BE2C (cell line): ENCODE results near the gene TSEN15.
"Not testable (repeated sequence)": the region's sequence is repeated elsewhere in the genome, so short reads cannot be mapped to it uniquely, and the experiment has no call there.

Source experiments
- DNase-seq: peaks from one replicate; pipeline ENCODE4 v3.0.0-alpha.2; 2020
- H3K27me3 ChIP-seq: fragments of 250-450 bp; sonication (Bioruptor Pico); 2 replicates; pipeline ENCODE4 v1.5.1; 2020; ENCODE audit warnings: mild to moderate bottlenecking
- H3K36me3 ChIP-seq: fragments of 250-450 bp; sonication (Bioruptor Pico); 2 replicates; pipeline ENCODE4 v1.5.1; 2020; ENCODE audit warnings: mild to moderate bottlenecking
- H3K4me1 ChIP-seq: fragments of 250-450 bp; sonication (Bioruptor Pico); 2 replicates; pipeline ENCODE4 v1.5.1; 2020
- H3K4me3 ChIP-seq: 2 replicates; pipeline ENCODE4 v1.5.1; 2011; ENCODE audit warnings: low read depth, low read length
- H3K9me3 ChIP-seq: fragments of 250-450 bp; sonication (Bioruptor Pico); 2 replicates; pipeline ENCODE4 v1.5.1; 2020
- TF ChIP-seq, protein P1 (sequence below): IDR thresholded peaks from 2 replicates; pipeline ENCODE4 v1.5.1; 2012; ENCODE audit warnings: mild to moderate bottlenecking, low read depth, low read length

Gene TSEN15

DNA sequence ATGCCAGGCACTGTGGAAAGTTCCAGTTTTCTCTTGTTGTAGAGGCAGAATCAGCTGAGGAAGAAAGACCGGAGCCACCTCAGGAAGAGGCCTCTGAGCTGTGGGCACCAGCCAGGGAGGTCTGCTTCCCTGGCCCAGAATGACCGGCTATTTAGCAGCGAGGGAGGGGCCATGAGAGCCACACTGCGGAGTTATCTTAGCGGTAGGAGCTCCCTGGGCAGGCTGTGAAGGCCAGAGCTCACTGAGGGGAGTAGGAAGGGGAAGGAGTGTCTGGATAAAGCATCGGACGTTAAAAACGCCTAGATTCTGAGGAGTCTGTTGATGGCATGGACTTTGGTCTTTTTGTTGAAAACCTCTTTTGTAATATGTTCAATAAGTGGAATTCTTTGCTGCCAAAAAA, 36.5 kb downstream of the TSEN15 start:
- no peak for DNase-seq

DNA sequence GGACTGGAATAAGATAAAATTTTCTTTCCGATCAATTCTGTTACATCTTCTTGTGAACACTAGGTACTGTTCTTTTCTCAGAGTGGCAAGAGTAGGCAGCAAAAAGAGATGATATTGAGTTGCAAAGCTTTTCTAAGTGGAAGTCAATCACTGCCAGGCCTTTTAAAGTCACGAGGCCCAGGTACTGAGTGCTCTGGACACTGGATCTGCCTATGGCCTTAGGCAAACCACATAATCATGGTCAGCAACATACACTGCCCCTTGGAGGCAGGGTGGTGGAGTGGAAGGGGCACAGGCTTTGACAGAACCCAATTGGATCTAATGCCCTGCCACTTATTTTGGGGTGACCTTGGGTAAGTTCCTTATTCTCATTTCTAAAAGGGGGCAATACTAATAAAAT, 41.5 kb downstream of the TSEN15 start:
- TF ChIP-seq, protein P1, sequence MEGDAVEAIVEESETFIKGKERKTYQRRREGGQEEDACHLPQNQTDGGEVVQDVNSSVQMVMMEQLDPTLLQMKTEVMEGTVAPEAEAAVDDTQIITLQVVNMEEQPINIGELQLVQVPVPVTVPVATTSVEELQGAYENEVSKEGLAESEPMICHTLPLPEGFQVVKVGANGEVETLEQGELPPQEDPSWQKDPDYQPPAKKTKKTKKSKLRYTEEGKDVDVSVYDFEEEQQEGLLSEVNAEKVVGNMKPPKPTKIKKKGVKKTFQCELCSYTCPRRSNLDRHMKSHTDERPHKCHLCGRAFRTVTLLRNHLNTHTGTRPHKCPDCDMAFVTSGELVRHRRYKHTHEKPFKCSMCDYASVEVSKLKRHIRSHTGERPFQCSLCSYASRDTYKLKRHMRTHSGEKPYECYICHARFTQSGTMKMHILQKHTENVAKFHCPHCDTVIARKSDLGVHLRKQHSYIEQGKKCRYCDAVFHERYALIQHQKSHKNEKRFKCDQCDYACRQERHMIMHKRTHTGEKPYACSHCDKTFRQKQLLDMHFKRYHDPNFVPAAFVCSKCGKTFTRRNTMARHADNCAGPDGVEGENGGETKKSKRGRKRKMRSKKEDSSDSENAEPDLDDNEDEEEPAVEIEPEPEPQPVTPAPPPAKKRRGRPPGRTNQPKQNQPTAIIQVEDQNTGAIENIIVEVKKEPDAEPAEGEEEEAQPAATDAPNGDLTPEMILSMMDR: no peak
- Histone ChIP-seq H3K4me1 (no peaks in the 10 kb centered on the region), H3K27me3 (no peaks in the 10 kb centered on the region), H3K36me3 (no peaks in the 10 kb centered on the region), H3K9me3 (no peaks in the 10 kb centered on the region), H3K4me3 (no peak overlapping the region)
- no peak for DNase-seq

More for the DNA sequence above, 36.5 kb downstream of the TSEN15 start:
- no peaks in the 10 kb centered on the region for H3K9me3 ChIP-seq
- no peaks in the 10 kb centered on the region for H3K36me3 ChIP-seq
- TF ChIP-seq, protein P1: no peak
- no peaks in the 10 kb centered on the region for H3K27me3 ChIP-seq
- H3K4me3 ChIP-seq: no peak overlapping the region
- no peaks in the 10 kb centered on the region for H3K4me1 ChIP-seq

DNA sequence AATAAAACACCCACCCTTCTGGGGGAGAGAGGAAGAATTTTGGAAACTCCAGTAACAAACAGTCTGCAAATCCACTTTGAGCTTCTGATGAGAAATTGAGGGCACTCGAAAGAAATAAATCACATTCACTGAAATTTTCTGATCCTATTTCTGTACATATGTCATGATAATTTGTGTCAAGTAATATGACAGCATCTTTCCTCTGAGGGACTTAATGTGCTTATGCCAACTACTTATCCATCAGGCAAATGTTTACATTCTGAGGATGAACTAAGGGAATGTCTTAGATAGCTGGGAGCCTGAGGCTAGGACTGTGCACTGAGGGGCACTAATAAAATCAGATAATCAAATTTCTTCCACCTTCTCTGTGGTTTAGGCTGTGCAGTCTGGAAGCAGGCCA, 44.5 kb downstream of the TSEN15 start:
- Histone ChIP-seq H3K4me3 (no peak overlapping the region), H3K4me1 (peaks cover 10% of the 10 kb centered on the region; the same call in 1 of the 2 replicates), H3K36me3 (no peaks in the 10 kb centered on the region), H3K9me3 (no peaks in the 10 kb centered on the region), H3K27me3 (no peaks in the 10 kb centered on the region)
- TF ChIP-seq, protein P1: no peak
- no peak for DNase-seq

DNA sequence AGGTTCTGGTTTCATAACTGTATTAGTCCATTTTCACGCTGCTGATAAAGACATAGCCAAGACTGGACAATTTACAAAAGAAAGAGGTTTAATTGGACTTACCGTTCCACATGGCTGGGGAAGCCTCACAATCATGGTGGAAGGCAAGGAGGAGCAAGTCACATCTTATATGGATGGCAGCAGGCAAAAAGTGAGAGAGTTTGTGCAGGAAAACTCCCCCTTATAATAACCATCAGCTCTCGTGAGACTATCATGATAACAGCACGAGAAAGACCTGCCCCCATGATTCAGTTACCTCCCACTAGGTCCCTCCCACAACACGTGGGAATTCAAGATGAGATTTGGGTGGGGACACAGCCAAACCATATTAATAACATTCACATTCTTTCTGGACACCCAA, 45.0 kb downstream of the TSEN15 start:
- H3K4me3 ChIP-seq, H3K36me3 ChIP-seq, H3K27me3 ChIP-seq, H3K4me1 ChIP-seq, H3K9me3 ChIP-seq, DNase-seq: not testable (repeated sequence)

DNA sequence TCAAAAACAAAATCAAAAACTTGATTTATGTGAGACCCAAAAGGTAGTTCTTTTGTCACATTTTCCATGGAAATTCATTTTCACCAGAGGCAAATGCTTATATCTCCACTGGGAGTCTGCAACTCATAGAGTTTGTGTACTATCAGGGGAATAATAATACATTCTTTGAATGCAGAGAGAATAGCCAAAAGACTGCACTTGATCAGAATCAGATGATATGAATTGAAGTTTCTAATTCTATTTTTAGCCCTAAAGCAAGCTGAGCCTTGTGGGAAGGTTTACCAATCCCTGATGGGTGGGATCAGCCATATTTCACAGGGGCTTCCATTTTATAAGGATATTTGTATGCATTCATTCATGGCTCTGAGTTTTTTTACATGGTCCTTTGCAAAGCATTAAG, 49.6 kb downstream of the TSEN15 start:
- no peaks in the 10 kb centered on the region for H3K9me3 ChIP-seq
- no peak for DNase-seq
- H3K4me3 ChIP-seq: no peak overlapping the region
- no peaks in the 10 kb centered on the region for H3K36me3 ChIP-seq
- H3K27me3 ChIP-seq: no peaks in the 10 kb centered on the region
- peaks cover 10% of the 10 kb centered on the region; the same call in 1 of the 2 replicates for H3K4me1 ChIP-seq
- TF ChIP-seq, protein P1: no peak

DNA sequence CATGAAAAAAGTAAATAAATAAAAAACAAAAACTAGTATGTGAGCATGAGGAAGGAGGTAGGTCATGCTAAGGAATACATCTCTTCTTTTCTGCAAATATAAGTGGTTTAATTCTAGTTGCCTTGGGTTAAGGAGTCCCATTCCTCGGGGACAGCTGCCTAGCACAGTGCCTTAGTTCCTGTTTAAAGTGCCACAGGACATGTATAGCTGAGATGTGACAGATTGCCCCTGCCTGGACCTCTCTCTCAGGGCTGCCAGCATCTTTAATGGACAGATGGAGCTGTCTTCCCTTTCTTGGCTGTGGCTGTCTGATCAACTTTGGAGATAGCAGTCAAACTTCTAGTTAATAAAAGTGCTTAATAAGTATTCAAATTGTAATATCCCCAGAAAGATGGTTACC, 50.0 kb downstream of the TSEN15 start:
- no peak overlapping the region for H3K4me3 ChIP-seq
- TF ChIP-seq, protein P1: no peak
- no peaks in the 10 kb centered on the region for H3K36me3 ChIP-seq
- no peaks in the 10 kb centered on the region for H3K9me3 ChIP-seq
- no peaks in the 10 kb centered on the region for H3K27me3 ChIP-seq
- no peak for DNase-seq
- H3K4me1 ChIP-seq: peaks cover 10% of the 10 kb centered on the region; the same call in 1 of the 2 replicates
